ES-I3 (cell line): ENCODE measurements around the gene ZNF14.
"Not testable (repeated sequence)": the region's sequence is repeated elsewhere in the genome, so short reads cannot be mapped to it uniquely, and the experiment has no call there.

Source experiments
- H3K36me3 ChIP-seq: 2 replicates; pipeline ENCODE4 v1.6.1; 2013; ENCODE audit warnings: mild to moderate bottlenecking, low read length, control low read depth, moderate library complexity; ENCODE audit not compliant: insufficient read depth
- H3K4me1 ChIP-seq: 2 replicates; pipeline ENCODE4 v1.6.1; 2013; ENCODE audit warnings: mild to moderate bottlenecking, control low read depth, low read length; ENCODE audit not compliant: insufficient read depth
- H3K9ac ChIP-seq: 2 replicates; pipeline ENCODE4 v1.6.1; 2013; ENCODE audit warnings: low read depth, mild to moderate bottlenecking, low read length, moderate library complexity
- H3K9me3 ChIP-seq: 2 replicates; pipeline ENCODE4 v1.6.1; 2013; ENCODE audit warnings: mild to moderate bottlenecking, low read length, moderate library complexity; ENCODE audit not compliant: control insufficient read depth, insufficient read depth

Gene ZNF14

GRCh38 chr19:19749908-19750841 lies 17.3 kb upstream of the ZNF14 start:
- no peak overlapping the region for H3K9ac ChIP-seq
- no peaks in the 10 kb centered on the region for H3K36me3 ChIP-seq
- no peaks in the 10 kb centered on the region for H3K4me1 ChIP-seq
- no peaks in the 10 kb centered on the region for H3K9me3 ChIP-seq

GRCh38 chr19:19749117-19749907 lies 16.4 kb upstream of the ZNF14 start:
- Histone ChIP-seq H3K4me1 (no peaks in the 10 kb centered on the region), H3K9ac (no peak overlapping the region), H3K36me3 (no peaks in the 10 kb centered on the region), H3K9me3 (no peaks in the 10 kb centered on the region)

DNA sequence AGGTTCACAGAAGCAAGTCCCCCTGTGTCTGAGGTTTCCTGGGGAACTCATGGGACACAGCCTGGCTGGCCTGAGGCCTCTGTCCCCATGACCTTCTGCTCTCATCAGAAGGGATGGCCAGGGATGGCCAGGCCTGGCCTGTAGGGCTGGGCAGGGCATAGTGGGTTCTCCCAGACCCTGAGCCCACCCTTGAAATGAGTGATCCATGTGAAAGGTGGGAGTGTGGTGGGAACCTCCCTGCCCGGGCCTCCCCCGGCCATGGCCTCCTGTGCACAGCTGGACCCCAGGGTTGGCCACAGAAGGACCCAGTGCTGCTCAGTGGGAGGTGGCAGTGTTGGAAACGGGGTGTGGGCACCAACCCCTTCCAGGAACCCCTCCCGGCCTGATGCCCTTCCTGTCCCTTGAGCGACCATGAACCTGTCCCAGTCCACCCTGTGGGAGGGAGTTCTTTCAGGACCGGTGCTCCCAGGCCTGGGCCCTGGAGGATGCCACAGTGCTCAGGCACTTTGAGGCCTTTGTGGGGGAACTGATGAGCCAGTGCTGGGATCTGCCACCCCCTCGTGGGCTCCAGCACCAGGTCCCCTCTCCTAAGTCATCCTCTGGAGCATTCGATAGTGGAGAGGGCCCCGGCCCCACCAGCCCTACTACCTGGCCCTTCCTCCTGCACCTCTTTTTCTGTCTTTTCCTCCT lies 15.5 kb upstream of the ZNF14 start:
- Histone ChIP-seq H3K9ac (no peak overlapping the region), H3K36me3 (no peaks in the 10 kb centered on the region), H3K4me1 (no peaks in the 10 kb centered on the region), H3K9me3 (no peaks in the 10 kb centered on the region)

DNA sequence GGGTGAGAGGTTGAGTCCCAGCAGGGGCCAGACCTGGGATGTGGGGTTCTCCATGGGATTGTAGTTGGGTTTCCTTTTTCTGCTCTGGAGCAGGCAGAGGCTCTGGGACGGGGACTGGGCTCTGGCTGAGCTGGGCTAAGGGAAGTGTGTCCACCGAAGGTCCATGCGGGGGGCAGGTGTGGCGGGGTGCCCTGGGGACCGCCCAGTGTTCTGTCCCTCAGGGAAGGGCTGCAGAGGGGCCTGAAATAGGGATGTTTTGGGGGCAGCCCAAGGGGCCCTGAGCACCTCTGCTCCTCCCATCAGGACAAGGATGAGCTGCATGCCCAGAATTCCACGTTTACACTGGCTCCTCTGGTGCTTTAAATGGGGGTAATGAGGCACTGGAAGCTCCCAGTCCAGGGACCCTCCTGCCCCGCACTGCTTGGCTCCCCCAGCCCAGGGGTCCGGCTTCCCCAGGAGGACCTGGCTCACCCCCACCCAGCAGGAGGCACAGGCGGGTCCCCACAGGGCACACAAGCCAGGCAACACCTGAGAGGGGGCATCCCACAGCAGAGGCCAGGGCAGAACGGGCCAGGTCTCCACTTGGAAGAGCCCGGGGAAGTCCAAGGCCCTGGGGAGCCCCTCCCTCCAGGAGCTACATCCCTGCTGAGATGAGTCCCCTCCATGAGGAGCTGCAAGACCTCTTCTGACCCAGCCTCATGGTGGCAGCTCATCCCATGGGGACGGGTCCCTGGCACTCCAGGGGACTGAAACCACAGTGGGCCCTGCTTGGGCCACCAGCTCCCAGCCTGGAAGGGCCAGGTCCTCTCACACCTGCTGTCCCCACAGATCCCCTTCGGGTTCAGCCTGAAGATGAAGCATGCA lies 14.7 kb upstream of the ZNF14 start:
- H3K4me1 ChIP-seq: no peaks in the 10 kb centered on the region
- H3K36me3 ChIP-seq: no peaks in the 10 kb centered on the region
- no peak overlapping the region for H3K9ac ChIP-seq
- H3K9me3 ChIP-seq: no peaks in the 10 kb centered on the region

DNA sequence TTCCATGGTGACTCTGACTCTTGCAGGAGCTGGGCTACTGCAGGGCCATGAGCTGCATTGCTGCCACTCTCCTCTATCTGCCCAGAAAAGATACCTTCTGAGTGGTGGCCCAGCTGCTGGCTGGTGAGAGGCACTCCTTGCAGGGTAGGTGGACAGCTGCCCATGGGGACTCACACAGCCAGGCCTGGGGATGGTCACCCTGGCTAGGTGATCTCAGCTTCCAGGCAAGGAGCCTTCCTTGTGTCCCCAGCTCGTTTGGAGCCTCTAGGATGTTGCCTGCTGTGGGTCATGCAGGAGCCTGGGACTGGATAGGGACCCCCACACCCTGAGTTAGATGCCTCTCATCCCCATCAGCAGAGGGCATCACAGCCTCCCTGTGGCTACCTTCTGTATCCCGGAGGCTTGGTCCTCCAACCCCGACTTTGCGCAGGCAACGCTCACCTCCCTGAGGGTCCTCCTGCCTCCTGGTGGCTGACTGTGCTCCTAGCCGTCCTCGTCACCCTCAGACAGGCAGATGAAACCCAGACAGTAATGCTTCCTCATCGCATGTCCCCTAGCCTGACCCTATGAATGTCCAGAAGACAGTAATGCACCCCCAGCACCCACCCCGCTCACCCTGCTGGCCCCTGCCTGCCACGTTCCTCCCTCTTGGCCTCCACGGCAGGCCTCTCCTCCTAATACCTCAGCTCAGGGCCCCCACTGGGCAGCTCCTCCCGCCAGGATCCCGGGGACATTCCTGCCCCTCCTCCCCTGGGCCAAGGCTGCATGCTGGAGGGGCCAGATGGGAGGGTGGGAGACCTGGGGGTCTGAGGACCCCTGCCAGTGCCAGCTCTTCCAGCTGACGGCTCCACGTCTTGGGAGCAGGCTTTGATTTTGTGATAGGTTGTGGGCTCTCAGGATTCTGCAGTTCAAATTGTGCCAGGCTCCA lies 13.6 kb upstream of the ZNF14 start:
- Histone ChIP-seq H3K4me1 (no peaks in the 10 kb centered on the region), H3K9ac (no peak overlapping the region), H3K36me3 (no peaks in the 10 kb centered on the region), H3K9me3 (no peaks in the 10 kb centered on the region)

DNA sequence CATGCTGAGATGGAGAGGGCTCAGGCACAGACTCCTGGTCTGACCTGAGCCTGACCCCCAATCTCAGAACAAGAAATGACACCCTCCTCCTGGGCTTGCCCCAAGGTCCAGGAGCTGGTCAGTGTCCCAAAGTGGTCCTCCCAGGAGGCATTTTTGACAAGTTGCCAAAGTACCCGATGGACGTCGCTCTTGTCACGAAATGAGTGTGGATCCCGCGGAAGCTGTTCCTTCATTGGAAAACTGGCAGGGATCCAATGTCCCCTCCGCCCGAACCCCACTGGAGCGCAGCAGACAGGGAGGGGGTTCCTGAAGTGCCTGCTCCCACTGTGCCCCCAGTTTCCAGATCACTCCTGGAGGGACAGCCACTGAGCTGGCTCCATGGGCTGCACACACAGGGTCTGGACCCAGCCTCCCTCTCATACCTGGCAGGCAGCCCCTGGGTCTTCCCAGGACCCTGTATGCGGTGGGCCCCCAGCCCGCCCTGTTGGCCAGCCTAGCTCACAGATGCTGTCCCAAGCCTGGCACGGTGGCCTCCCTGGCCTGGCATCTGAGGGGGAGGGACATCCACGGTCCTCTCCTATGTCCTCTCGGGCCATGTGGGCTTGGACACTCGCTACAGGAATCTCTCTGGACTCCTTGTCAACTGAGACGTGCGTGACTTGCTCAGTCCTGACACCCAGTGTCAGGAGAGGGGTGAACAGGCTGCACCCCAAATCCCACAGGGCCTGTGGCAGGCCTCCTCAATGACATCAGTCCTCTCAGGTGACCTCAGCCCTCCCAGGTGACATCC lies 12.8 kb upstream of the ZNF14 start:
- H3K4me1 ChIP-seq: no peaks in the 10 kb centered on the region
- H3K9me3 ChIP-seq: no peaks in the 10 kb centered on the region
- no peaks in the 10 kb centered on the region for H3K36me3 ChIP-seq
- H3K9ac ChIP-seq: no peak overlapping the region

DNA sequence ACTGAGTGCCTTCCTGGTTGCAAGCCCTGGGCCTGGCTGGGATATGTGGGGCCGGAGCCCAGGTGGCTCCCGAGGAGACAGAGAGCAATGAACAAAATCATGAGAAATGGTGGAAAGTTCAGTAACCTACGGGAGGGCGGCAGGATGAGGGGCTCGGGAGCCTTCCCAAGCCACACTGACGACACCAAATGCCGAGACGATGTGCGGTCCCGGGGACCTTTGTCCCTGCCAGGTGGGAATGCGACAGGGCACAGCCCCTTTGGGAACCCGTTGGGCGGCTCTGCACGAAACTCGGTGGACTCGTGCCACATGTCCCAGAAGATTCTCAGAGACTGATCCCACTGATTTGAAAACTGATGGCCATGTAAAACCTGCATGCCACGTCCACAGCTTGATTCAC lies 11.7 kb upstream of the ZNF14 start:
- Histone ChIP-seq H3K9ac (no peak overlapping the region), H3K9me3 (no peaks in the 10 kb centered on the region), H3K4me1 (no peaks in the 10 kb centered on the region), H3K36me3 (no peaks in the 10 kb centered on the region)

DNA sequence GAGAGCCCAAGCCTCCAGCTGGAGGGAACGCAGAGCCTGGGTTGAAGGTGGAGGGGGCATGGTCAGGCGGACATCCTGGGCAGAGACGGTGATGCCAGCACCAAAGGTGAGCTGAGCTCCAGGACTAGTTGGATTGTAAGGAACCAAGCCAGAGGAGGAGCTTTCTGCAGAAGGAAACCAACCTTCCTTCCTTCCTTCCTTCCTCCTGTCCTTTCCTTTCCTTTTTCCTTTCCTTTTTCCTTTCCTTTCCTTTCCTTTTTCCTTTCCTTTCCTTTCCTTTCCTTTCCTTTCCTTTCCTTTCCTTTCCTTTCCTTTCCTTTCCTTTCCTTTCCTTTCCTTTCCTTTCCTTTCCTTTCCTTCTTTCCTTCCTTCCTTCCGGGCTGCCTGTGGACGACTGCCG lies 11.0 kb upstream of the ZNF14 start:
- not testable (repeated sequence) for H3K9ac ChIP-seq, H3K9me3 ChIP-seq, H3K36me3 ChIP-seq, H3K4me1 ChIP-seq

GRCh38 chr19:19743176-19743575 lies 10.3 kb upstream of the ZNF14 start:
- H3K9me3 ChIP-seq: no peaks in the 10 kb centered on the region
- no peaks in the 10 kb centered on the region for H3K36me3 ChIP-seq

GRCh38 chr19:19742773-19743172 lies 9.9 kb upstream of the ZNF14 start:
- Histone ChIP-seq H3K36me3 (no peaks in the 10 kb centered on the region), H3K9me3 (no peaks in the 10 kb centered on the region), H3K9ac (no peak overlapping the region), H3K4me1 (no peaks in the 10 kb centered on the region)

More at GRCh38 chr19:19743176-19743575, 10.3 kb upstream of the ZNF14 start:
- no peaks in the 10 kb centered on the region for H3K4me1 ChIP-seq
- H3K9ac ChIP-seq: no peak overlapping the region

GRCh38 chr19:19741184-19741583 lies 8.3 kb upstream of the ZNF14 start:
- Histone ChIP-seq H3K9me3 (no peaks in the 10 kb centered on the region), H3K4me1 (no peaks in the 10 kb centered on the region), H3K9ac (no peak overlapping the region), H3K36me3 (no peaks in the 10 kb centered on the region)

DNA sequence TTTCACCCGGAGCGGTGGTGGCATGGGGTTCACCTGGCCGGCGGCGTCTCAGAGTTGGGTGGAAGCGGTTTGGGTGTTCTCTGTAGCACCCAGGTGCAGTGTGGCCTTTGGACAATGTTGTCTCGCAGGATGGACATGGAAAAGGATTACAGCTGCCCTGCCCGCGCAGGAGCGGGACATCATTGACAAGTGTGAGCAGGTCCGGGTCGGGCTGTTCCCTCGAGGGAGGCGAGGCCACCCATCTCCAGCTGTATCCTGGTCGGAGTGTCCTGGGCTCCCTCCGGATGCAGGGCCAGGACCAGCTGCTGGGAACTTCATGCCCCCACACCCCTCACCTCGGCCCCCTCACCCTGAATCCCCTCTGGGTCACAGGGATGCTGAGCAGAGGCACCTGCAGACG lies 7.8 kb upstream of the ZNF14 start:
- no peaks in the 10 kb centered on the region for H3K36me3 ChIP-seq
- no peak overlapping the region for H3K9ac ChIP-seq
- H3K9me3 ChIP-seq: no peaks in the 10 kb centered on the region
- no peaks in the 10 kb centered on the region for H3K4me1 ChIP-seq
